HFF-Myc (cell line): ENCODE data around the gene ATG2B.

Experiments used
- DNase-seq: peaks from one replicate; pipeline ENCODE4 v3.0.0-alpha.2; 2011; ENCODE audit warnings: low read depth; ENCODE audit errors: extremely low read depth
- H3K4me3 ChIP-seq: replicated peaks from 2 replicates; pipeline ENCODE4 v1.5.1; 2011; ENCODE audit warnings: low read depth, mild to moderate bottlenecking, control low read depth, low read length
- TF ChIP-seq, protein P1 (sequence below): IDR thresholded peaks from 2 replicates; pipeline ENCODE4 v1.5.1; 2012; ENCODE audit warnings: mild to moderate bottlenecking, low read depth, low read length, control low read depth; ENCODE audit errors: missing control alignments

The ATG2B gene

DNA sequence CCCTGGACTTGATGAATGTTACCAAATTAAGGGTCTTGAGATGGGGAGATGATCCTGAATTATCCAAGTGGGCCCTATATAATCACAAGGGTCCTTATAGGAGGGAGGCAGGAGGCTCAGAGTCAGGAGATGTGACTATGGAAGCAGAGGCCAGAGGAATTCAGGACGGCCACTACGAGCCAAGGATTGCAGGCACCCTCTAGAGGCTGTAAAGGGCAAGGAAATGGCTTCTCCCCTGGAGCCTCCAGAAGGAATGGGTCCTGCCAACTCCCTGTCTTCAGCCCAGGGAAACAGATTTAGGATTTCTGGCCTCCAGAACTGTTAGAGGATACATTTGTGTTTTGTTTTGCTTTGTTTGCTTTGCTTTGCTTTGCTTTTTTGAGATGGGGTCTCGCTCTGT lies 98.3 kb downstream of the ATG2B start:
- TF ChIP-seq, protein P1, sequence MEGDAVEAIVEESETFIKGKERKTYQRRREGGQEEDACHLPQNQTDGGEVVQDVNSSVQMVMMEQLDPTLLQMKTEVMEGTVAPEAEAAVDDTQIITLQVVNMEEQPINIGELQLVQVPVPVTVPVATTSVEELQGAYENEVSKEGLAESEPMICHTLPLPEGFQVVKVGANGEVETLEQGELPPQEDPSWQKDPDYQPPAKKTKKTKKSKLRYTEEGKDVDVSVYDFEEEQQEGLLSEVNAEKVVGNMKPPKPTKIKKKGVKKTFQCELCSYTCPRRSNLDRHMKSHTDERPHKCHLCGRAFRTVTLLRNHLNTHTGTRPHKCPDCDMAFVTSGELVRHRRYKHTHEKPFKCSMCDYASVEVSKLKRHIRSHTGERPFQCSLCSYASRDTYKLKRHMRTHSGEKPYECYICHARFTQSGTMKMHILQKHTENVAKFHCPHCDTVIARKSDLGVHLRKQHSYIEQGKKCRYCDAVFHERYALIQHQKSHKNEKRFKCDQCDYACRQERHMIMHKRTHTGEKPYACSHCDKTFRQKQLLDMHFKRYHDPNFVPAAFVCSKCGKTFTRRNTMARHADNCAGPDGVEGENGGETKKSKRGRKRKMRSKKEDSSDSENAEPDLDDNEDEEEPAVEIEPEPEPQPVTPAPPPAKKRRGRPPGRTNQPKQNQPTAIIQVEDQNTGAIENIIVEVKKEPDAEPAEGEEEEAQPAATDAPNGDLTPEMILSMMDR: peak; percentile 56
- DNase-seq: no peak
- H3K4me3 ChIP-seq: no peak overlapping the region

DNA sequence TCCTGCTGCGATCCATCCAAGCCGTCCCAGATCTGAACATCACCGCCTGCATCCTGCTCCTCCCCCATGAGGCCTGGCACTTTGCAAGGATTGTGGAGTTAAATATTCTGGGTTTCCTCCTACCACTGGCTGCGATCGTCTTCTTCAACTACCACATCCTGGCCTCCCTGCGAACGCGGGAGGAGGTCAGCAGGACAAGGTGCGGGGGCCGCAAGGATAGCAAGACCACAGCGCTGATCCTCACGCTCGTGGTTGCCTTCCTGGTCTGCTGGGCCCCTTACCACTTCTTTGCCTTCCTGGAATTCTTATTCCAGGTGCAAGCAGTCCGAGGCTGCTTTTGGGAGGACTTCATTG lies 99.0 kb downstream of the ATG2B start:
- TF ChIP-seq, protein P1: no peak
- DNase-seq: no peak
- H3K4me3 ChIP-seq: no peak overlapping the region

- H3K4me3 ChIP-seq: no peak overlapping the region
- DNase-seq: no peak
These were observed 99.6 kb downstream of the ATG2B start for GRCh38 chr14:96263347-96264199.

DNA sequence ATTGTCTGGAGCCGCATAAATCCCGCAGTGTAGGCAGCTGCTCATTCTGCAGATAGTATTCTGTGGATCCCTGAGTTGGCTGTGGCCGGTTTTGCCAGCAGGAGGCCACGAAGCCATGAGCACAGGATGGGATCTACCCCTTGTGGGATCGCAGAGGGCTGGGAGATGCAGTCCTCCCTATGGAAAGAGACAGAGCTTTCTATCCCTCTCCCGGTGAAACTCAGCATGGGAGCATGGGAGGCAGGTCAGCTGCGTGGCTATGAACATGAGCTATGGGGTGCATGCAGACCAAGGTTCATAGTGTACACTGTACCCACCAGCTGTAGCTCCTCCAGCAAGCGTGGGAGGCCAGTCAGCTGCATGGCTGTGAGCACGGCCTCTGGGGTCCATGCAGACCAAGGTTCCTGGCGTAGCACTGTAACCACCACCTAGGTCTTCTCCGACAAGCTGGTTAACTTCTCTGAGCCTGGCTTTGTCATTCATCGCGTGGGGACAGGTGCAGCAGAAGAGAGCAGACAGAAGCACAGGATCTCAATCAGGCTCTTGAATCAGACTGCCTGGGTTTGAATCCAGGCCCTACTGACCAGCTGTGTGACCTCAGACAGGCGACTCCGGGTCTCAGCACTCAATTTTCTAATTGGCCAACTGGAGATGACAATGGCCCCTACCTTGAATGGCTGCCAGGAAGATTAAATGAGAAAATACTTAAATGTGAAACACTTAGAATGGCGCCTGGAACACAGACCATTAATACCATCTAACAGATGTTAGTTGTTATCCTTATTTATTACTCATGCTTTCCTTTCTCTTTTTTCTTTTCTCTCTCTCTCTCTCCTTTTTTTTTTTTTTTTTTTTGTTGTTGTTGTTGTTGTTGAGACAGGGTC lies 101.1 kb downstream of the ATG2B start:
- TF ChIP-seq, protein P1: peak; percentile 37
- H3K4me3 ChIP-seq: no peak overlapping the region
- no peak for DNase-seq

More at GRCh38 chr14:96263347-96264199, 99.6 kb downstream of the ATG2B start:
- TF ChIP-seq, protein P1: no peak

DNA sequence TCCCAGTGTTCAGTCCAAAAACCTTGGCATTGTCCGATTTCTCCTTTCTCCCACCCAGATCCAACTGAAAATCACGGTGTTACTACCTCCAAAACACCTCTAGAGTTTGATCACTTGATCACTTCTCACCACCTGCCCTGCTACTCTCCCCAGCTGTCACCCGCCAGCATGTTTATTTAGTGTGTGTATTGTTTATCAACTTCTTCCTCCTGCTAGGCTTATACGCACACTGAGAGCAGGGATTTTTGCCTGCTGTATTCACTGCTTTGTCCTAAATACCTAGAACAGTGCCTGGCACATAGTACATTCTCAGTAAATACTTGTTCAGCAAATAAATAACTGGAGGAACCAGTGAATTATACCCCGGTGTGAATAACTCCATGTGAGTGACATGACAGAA lies 102.1 kb downstream of the ATG2B start:
- DNase-seq: no peak
- no peak overlapping the region for H3K4me3 ChIP-seq
- TF ChIP-seq, protein P1: no peak

DNA sequence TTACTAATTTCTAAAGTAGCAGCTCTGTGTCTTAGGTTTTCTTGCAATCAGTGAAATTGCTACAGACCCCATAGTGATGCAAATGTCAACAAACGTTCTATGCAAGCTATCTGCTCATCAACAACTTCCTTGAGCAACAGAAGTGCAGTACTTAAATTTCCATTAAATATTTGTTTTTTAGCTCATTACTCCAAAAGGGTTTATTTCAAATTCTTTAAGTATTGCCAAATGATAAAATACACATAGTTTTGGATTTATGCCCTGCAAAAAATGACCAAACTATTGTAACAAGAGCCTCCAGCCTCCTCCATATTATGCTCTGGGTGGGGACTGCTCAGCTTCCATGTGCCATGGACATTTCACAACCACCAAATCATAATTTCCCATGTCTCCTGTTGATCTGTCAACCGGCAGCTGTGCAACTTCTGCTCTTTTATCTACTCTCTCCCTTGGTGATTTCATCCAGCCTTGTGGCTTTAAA lies 102.8 kb downstream of the ATG2B start:
- no peak overlapping the region for H3K4me3 ChIP-seq
- DNase-seq: no peak
- TF ChIP-seq, protein P1: no peak
